Tongue (tissue), 3 donors: ENCODE measurements around the gene FOXO3B. TPM values are rescaled to one million over a fixed set of nuclear protein-coding genes. Genes with fewer than 3 reads are reported as not detected.
"Not testable (repeated sequence)": the region's sequence is repeated elsewhere in the genome, so short reads cannot be mapped to it uniquely, and the experiment has no call there.

Source experiments
- DNase-seq: peaks from one replicate; pipeline ENCODE4 v3.0.0-alpha.2; 2015
- small RNA-seq: library from RNA; depleted of rRNA; stranded (forward); fragments of <200 nt; gene quantifications from one replicate; pipeline ENCODE3, GENCODE V24; 2014; ENCODE audit warnings: low replicate concordance
- total RNA-seq: library from RNA; depleted of rRNA; stranded (reverse); fragments of >200 nt; gene quantifications from one replicate; pipeline ENCODE4 v1.2.3, GENCODE V29; 2014

The FOXO3B gene
- total RNA-seq, 1 donor from 2014 or later, result 4.8 TPM

DNA sequence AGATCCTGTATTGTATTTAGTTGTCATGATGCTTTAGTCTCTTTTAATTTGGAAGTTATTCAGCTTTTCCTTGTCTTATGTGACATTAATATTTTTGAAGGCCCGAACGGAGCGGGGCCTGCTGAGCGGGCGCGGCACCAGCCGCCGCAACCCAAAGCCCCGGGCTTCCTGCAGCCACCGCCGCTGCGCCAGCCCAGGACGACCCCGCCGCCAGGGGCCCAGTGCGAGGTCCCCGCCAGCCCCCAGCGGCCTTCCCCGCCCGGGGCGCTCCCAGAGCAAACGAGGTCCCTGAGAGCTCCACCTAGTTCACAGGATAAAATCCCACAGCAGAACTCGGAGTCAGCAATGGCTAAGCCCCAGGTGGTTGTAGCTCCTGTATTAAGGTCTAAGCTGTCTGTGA, 32.0 kb downstream of the FOXO3B start:
- DNase-seq, result not testable (repeated sequence)

DNA sequence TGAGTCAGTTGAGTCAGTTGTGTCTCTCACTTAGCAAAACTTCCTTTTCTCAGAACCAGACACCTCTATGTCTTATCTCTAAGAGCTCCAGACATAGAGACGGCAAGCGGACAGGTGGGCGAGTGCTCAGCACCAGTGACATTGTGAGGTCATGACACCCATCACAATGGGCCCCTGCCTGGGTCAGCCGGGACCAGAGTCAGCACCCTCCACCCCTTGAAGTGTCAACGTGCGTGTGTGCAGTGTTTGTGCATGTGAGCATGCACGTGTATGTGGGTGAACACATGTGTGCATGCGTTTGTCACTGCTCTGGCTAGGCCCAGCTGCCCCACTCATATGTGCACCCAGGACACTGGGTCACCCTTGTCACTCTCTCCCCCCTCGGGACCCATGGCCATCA, 37.8 kb downstream of the FOXO3B start, which contains the start of gene TBC1D28:
Gene TBC1D28 (minus strand): TSS at position 101 of the 400 bp plus-strand sequence. CDS start 3,039 bp downstream, outside the sequence.
- not testable (repeated sequence) for DNase-seq

DNA sequence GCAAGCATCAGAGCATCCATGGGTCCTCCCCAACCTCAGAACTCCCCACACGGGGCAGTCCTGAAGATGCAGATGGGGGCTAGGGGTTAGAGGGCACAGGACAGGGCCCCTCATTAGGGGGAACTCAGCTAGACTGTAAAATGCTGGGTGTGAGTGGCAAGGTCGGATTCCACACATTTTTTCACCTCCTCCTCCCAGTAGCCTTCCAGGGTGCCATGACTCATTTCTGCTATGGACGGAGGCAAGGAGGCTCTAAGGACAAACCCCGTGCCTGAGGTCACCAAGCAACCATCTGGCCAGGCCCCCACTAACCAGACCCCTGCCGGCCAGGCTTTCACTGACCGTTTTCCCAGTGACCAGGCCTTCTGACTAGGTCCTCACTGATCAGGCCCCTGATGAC, 39.0 kb downstream of the FOXO3B start:
- not testable (repeated sequence) for DNase-seq

DNA sequence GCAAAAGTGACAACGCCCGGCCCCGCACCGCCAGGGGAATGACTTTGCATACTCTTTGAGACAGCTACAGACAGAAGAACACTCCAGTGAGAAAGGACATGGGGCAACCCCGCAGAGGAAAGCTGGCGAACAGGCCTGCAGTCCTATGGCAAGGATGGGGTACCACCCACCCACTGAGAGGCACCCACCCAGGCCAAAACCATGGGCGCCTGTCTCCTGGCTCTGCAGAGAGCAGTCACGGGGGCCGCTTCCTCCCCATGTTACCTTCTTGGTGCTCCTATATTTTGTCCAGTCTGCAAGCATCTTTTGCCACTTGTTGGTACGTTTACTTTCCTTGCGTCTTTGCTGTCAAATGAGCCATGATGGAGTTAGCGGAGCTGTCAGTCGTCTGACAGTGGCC, 43.8 kb downstream of the FOXO3B start:
- DNase-seq, result not testable (repeated sequence)

DNA sequence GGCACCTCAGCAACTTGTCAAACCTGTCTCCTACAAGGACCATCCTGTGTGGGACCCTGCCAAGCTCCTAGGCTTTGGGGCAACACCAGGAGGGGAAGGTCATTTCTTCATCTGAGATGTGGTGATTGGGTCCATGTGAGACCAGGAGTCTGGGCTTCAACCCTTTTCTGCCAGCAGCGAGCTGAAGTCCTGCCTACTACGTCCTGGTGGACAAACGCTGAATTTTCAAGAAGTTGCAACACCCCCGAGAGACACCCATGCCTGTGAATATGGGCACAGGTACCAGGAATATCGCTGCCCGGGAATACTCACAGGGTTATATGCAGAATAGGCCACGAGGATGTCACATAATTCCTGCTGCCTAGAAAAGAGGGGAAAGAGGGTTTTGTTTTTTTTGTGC, 45.9 kb downstream of the FOXO3B start:
- not testable (repeated sequence) for DNase-seq

DNA sequence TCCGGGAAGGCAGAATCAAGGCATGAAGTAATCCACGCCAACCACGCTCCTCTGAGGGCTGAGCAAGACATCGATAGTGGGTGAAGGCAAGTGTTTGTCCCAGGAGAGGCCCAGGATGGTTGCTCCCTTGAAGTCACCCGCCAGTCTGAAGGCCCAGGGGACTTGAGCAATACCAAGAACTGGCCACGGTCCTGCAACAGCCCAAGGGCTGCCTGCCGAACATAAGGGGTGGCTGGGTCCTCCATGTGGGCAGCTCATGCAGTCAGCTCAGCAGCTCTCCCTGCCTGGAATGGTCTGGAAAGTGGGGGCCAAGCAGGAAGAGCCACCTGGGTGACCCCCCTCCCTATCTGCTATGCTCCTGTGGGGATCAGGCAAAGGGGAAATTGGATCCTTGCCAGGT, 46.3 kb downstream of the FOXO3B start:
- DNase-seq, result not testable (repeated sequence)

DNA sequence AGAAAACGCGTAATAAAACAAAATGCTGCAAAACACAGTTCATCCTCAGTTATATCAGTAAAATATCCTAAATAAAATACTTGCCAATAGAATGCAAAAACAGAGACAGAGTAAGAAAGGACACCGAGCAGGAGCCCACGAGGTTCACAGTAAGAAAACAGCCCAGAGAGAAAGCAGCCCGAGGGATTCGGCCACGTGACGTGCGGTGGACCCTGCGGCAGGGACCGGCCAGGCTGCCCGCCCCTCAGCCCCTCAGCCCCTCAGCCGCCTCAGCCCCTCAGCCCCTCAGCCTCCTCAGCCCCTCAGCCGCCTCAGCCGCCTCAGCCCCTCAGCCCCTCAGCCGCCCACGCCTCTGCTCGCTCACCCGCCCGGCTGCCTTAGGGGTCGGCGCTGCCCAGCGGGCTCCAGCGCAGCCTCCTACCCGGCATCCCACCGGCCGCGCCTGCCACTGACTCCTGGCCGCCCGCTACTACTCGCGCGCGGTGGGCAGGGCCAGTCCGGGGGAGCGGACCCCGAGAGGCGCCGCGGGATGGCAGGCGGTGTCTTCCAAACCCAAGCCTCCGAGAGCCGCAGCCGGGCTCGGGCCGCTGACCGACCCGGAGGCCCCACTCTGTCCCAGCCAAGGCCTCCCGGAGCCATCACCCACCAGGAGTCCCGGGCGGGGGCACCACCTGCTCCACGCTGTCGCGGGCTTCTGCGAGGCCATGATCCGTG, 47.4 kb downstream of the FOXO3B start:
- not testable (repeated sequence) for DNase-seq

Small RNAs within 50 kb of the gene (small RNA-seq; reads per million reads assigned to genes)
- not detected for gene AC026271.2
- gene AC026271.4, result not detected

Other genes starting within 250 kb of the FOXO3B start
- 5.6 TPM for gene LGALS9C, start 205.5 kb downstream of the FOXO3B start, total RNA-seq
- not detected for gene TBC1D28, start 37.9 kb downstream of the FOXO3B start, total RNA-seq
- 0.31 TPM for gene FBXW10, start 61.7 kb upstream of the FOXO3B start, total RNA-seq
- gene TVP23B, start 98.9 kb upstream of the FOXO3B start, total RNA-seq, result 35.0 TPM
- 43.1 TPM for gene PRPSAP2, start 175.8 kb upstream of the FOXO3B start, total RNA-seq